Skeletal muscle tissue (tissue), 4 donors: ENCODE measurements around the gene ENOSF1. TPM values are rescaled to one million over a fixed set of nuclear protein-coding genes. Genes with fewer than 3 reads are reported as not detected.

Experiments
- H3K27ac ChIP-seq: one replicate; pipeline ENCODE4 v1.7.0; 2013; ENCODE audit warnings: mild to moderate bottlenecking, low read depth, low read length, inconsistent platforms
- H3K27me3 ChIP-seq, 3 donors: one replicate each; pipeline ENCODE4 v1.7.0; 2013; ENCODE audit warnings: low read length in 3 of 3; ENCODE audit not compliant: control insufficient read depth in 3 of 3, insufficient read depth in 3 of 3
- H3K36me3 ChIP-seq, 3 donors: one replicate each; pipeline ENCODE4 v1.7.0; 2013; ENCODE audit warnings: low read length in 3 of 3; ENCODE audit not compliant: control insufficient read depth in 3 of 3, insufficient read depth in 3 of 3
- H3K4me1 ChIP-seq, 3 donors: one replicate each; pipeline ENCODE4 v1.7.0; 2013; ENCODE audit warnings: low read length in 3 of 3, mild to moderate bottlenecking in 3 of 3; ENCODE audit not compliant: control insufficient read depth in 3 of 3, insufficient read depth in 3 of 3
- H3K4me3 ChIP-seq, 3 donors: one replicate each; pipeline ENCODE4 v1.7.0; 2013; ENCODE audit warnings: low read length in 3 of 3
- H3K9ac ChIP-seq, 3 donors: one replicate each; pipeline ENCODE4 v1.7.0; 2013; ENCODE audit warnings: low read length in 3 of 3, mild to moderate bottlenecking in 3 of 3, moderate library complexity in 2 of 3, low read depth in 1 of 3
- H3K9me3 ChIP-seq, 3 donors: one replicate each; pipeline ENCODE4 v1.7.0; 2013; ENCODE audit warnings: low read length in 3 of 3; ENCODE audit not compliant: control insufficient read depth in 3 of 3
- total RNA-seq: library from RNA; depleted of rRNA; stranded (reverse); fragments of >200 nt; gene quantifications from one replicate; pipeline ENCODE4 v1.2.3, GENCODE V29; 2014
- donor health status: Osteomylitis.

ENOSF1 gene
- total RNA-seq, 1 donor from 2014 or later = 14.1 TPM

GRCh38 chr18:710418-711300, 1.8 kb downstream of the ENOSF1 start:
- Histone ChIP-seq H3K36me3 (peaks cover 2 to 7% (median 3%) of the 10 kb centered on the region in 3 donors), H3K9me3 (no peaks in the 10 kb centered on the region), H3K27me3 (no peaks in the 10 kb centered on the region), H3K4me3 (peak overlapping the region in 1 of 3 donors; percentile 79), H3K27ac (peak overlapping the region; percentile 72), H3K4me1 (peaks cover 5 to 9% (median 8%) of the 10 kb centered on the region in 3 donors), H3K9ac (no peak overlapping the region)

DNA sequence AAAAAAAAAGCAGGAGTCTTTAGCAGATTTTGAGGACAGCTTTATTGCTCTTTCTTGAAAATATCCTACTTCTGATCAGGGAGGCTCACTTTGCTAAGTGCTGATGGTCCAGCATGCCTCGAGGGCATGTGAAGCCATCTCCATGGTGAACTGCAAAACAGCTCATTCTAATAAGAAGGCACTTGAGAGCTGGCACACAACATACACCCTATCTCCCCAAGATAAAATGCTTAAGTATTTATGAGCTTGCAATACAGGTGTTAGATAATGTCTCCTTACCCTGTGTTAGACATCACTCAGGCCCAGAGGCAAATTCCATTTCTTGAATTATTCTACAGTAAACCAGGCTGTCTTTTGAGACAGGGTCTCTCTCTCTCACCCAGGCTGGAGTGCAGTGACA, 2.7 kb downstream of the ENOSF1 start:
- peaks cover 5 to 9% (median 8%) of the 10 kb centered on the region in 3 donors for H3K4me1 ChIP-seq
- no peaks in the 10 kb centered on the region for H3K27me3 ChIP-seq
- no peak overlapping the region for H3K9ac ChIP-seq
- H3K9me3 ChIP-seq = no peaks in the 10 kb centered on the region
- no peak overlapping the region for H3K27ac ChIP-seq
- peaks cover 2 to 7% (median 3%) of the 10 kb centered on the region in 3 donors for H3K36me3 ChIP-seq
- no peak overlapping the region for H3K4me3 ChIP-seq

DNA sequence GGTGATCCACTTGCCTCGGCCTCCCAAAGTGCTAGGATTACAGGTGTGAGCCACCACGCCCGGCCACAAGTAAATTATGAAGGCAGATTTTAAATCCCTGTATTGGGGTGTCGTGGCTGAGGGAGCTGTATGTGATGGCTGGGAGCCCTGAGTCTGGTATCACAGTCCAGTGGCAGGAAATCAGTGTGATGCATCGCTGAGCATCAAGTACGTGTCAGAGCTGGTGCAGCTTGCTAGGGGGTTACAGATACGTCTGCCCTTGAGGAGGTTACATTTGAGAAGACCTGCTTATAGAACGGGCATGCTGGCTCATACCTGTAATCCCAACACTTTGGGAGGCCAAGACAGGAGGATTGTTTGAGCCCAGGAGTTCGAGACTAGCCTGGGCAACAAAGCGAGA, 4.3 kb downstream of the ENOSF1 start:
- Histone ChIP-seq H3K9me3 (no peaks in the 10 kb centered on the region), H3K4me3 (no peak overlapping the region), H3K27me3 (no peaks in the 10 kb centered on the region), H3K4me1 (peaks cover 5 to 9% (median 8%) of the 10 kb centered on the region in 3 donors), H3K27ac (no peak overlapping the region), H3K36me3 (peaks cover 2 to 7% (median 3%) of the 10 kb centered on the region in 3 donors), H3K9ac (no peak overlapping the region)

- Histone ChIP-seq H3K4me3 (no peak overlapping the region), H3K9ac (no peak overlapping the region), H3K27me3 (no peaks in the 10 kb centered on the region), H3K27ac (no peak overlapping the region), H3K4me1 (peaks cover 1 to 2% (median 2%) of the 10 kb centered on the region in 3 donors), H3K36me3 (peaks cover 2 to 7% (median 3%) of the 10 kb centered on the region in 3 donors), H3K9me3 (no peaks in the 10 kb centered on the region)
These were observed 6.0 kb downstream of the ENOSF1 start for GRCh38 chr18:706405-706804.

DNA sequence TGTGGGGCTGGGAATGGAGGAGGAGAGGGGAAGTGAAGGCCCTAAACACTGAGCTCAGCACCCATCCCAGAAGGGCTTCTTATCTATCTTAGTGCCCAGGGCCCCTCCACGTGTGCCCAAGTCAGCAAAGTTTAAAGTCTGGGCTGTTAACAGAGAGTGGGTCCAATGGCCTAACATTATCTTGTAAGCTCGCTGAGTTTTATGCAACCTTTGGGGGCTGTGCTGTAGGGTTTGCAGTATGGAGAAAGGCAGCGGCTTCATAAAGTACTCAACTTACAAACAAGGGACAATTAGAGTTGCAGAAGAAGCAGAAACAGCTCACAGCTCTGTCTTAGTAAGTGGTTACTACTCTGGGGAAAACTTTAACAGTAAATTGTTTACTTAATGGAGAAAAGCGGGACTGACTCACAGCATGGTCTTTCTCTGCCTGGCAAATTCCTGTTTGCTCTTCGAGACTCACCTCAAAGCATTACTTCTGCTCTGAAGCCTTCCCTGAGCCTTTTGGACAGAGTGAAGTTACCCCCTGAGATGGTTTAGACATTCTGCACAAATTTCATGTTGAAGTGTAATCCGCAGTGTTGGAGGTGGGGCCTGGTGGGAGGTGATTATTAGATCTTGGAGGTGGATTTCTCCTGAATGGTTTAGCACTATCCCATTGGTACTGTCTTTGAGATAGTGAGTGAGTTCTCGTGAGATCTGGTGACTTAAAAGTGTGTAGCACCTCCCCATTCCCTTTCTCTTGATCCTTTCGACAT, 9.0 kb downstream of the ENOSF1 start:
- no peak overlapping the region for H3K4me3 ChIP-seq
- H3K4me1 ChIP-seq = no peaks in the 10 kb centered on the region
- no peak overlapping the region for H3K9ac ChIP-seq
- H3K9me3 ChIP-seq = no peaks in the 10 kb centered on the region
- no peak overlapping the region for H3K27ac ChIP-seq
- H3K36me3 ChIP-seq = peaks cover 0 to 5% (median 0%) of the 10 kb centered on the region in 3 donors
- H3K27me3 ChIP-seq = no peaks in the 10 kb centered on the region

DNA sequence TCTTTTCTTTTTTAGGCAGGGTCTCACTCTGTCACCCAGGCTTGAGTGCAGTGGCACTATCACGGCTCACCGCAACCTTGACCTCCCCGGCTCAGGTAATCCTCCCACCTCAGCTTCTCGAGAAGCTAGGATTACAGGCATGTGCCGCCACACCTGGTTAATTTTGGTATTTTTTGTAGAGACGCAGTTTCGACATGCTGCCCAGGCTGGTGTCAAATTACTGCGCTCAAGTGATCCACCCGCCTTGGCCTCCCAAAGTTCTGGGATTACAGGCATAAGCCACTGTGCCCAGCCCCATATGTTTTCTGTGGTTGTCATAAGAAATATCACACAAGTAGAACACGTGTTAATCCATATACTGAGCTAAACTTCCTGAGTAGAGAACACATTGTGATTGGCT, 14.6 kb downstream of the ENOSF1 start:
- H3K9me3 ChIP-seq = no peaks in the 10 kb centered on the region
- H3K27ac ChIP-seq = no peak overlapping the region
- H3K36me3 ChIP-seq = peaks cover 3 to 7% (median 6%) of the 10 kb centered on the region in 3 donors
- H3K4me1 ChIP-seq = no peaks in the 10 kb centered on the region
- no peaks in the 10 kb centered on the region for H3K27me3 ChIP-seq
- H3K9ac ChIP-seq = no peak overlapping the region
- no peak overlapping the region for H3K4me3 ChIP-seq

- Histone ChIP-seq H3K9ac (no peak overlapping the region), H3K27ac (no peak overlapping the region), H3K27me3 (no peaks in the 10 kb centered on the region), H3K9me3 (no peaks in the 10 kb centered on the region), H3K4me1 (no peaks in the 10 kb centered on the region), H3K36me3 (peaks cover 3 to 7% (median 6%) of the 10 kb centered on the region in 3 donors), H3K4me3 (no peak overlapping the region)
These were observed 15.4 kb downstream of the ENOSF1 start for GRCh38 chr18:697012-697411.

DNA sequence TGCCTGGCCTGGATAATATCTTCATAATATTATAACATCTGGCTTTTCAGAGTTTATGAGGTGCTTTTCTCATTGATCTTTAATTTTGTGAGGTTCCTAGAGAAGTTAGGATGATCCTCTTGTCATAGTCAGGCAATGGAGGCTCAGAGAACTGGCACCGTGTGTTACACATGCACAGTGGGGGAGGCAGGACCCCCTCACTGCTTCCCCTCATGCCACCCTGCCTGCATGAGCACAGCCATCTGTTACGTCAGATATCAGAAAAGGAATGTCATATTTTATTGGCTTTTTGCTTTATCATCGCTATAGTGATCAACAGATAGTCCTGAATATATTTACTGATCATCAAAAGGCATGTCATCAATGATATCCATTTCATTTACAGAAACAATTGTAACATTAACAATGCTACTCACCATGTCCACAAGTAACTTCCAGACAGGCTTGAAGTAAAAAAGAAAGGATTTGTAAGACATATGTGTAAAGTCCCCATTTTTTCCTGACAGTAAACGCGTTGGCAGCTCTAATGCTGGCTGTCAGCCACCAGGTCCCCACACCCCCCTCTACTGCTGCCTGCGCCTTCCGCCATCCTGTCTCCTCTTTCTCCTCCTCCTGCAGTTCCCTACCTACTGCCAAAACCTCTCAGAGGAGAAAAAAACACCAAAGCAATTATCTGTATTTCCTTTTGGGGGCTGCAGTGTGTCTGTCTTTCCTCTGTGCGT, 18.8 kb downstream of the ENOSF1 start:
- H3K9me3 ChIP-seq = no peaks in the 10 kb centered on the region
- no peak overlapping the region for H3K27ac ChIP-seq
- H3K27me3 ChIP-seq = no peaks in the 10 kb centered on the region
- no peak overlapping the region for H3K4me3 ChIP-seq
- peaks cover 3 to 9% (median 6%) of the 10 kb centered on the region in 3 donors for H3K36me3 ChIP-seq
- no peak overlapping the region for H3K9ac ChIP-seq
- no peaks in the 10 kb centered on the region for H3K4me1 ChIP-seq

GRCh38 chr18:692824-693223, 19.6 kb downstream of the ENOSF1 start:
- Histone ChIP-seq H3K27ac (no peak overlapping the region), H3K27me3 (no peaks in the 10 kb centered on the region), H3K9ac (no peak overlapping the region), H3K9me3 (no peaks in the 10 kb centered on the region), H3K4me1 (no peaks in the 10 kb centered on the region), H3K4me3 (no peak overlapping the region), H3K36me3 (peaks cover 3 to 9% (median 9%) of the 10 kb centered on the region in 3 donors)
